ENCODE measurements around the gene THAP10.

Gene THAP10

DNA sequence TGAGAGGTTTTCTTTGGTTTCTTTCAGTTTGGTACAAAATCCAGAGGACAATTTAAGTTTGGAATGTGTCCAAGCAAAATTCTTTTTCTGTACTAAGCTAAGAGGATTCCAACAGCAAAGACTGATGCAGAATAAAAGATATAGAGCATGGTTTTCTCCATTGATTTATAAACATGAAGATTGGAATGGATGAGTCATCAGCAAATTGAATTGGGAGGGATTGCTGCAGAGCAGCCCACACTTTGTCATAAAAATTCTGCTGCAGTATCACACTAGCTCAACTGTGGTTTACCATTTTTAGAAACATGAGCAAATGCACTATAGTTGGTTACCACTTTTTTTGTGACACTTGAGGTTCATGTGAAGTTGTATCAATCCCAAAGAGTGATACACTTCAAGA lies 22.2 kb downstream of the THAP10 start:
- TF ChIP-seq, protein P1, sequence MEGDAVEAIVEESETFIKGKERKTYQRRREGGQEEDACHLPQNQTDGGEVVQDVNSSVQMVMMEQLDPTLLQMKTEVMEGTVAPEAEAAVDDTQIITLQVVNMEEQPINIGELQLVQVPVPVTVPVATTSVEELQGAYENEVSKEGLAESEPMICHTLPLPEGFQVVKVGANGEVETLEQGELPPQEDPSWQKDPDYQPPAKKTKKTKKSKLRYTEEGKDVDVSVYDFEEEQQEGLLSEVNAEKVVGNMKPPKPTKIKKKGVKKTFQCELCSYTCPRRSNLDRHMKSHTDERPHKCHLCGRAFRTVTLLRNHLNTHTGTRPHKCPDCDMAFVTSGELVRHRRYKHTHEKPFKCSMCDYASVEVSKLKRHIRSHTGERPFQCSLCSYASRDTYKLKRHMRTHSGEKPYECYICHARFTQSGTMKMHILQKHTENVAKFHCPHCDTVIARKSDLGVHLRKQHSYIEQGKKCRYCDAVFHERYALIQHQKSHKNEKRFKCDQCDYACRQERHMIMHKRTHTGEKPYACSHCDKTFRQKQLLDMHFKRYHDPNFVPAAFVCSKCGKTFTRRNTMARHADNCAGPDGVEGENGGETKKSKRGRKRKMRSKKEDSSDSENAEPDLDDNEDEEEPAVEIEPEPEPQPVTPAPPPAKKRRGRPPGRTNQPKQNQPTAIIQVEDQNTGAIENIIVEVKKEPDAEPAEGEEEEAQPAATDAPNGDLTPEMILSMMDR (IDR thresholded peaks at IDR 0.05; ENCODE audit: low read depth, low read length, missing control alignments): no peak
- no peak overlapping the region for H3K4me3 ChIP-seq (replicated peaks; ENCODE audit: low read depth, low read length)
- no peak for DNase-seq (ENCODE audit: extremely low read depth, low read depth)

DNA sequence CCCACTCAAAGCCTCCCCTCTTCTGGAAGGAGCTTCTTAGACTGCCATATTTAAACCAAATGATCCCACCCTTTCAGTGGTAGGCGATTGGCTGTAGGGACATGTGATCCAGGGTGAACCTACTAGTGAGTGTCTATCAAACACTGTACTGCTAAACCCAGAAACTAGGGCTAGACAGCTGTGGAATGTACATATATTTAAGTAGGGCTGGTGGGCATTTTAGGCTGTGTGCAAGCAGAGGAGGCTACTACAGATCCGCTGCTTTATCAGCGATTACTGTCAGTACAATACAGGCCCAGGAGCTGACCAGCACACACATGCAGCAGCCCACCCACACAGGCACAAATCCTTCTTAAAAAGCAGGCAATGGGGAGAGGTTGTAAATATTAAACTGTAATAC lies 22.9 kb downstream of the THAP10 start:
- TF ChIP-seq, protein P1 (IDR thresholded peaks at IDR 0.05; ENCODE audit: low read depth, low read length, missing control alignments): no peak
- DNase-seq (ENCODE audit: extremely low read depth, low read depth): no peak
- H3K4me3 ChIP-seq (replicated peaks; ENCODE audit: low read depth, low read length): no peak overlapping the region

DNA sequence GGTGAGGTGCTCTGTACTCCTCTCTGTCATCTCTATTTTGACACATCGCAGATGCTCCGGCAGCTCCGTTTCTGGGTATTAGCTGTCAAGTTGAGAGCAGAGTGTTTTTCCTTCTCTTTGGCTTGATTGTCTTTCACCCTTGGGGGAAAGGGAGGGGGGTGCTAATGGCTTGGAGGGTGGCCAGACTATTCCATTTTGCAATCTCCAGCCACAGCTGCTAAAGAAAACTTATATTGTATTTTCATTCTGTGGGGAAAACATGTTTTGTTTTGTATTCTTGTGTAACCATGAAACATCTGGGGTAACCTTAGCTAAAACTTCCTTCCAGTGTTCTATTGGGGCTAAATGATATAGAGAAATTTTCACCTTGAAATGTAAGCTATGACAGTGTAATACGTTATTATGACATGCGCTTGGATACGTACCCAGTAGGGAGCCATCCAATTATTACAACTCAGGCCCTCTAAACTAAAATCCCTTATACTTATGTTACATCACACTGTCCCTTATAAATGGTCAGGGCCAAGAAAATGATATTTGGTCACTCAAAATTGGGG lies 24.2 kb downstream of the THAP10 start:
- DNase-seq (ENCODE audit: extremely low read depth, low read depth): no peak
- TF ChIP-seq, protein P1 (IDR thresholded peaks at IDR 0.05; ENCODE audit: low read depth, low read length, missing control alignments): no peak
- no peak overlapping the region for H3K4me3 ChIP-seq (replicated peaks; ENCODE audit: low read depth, low read length)

DNA sequence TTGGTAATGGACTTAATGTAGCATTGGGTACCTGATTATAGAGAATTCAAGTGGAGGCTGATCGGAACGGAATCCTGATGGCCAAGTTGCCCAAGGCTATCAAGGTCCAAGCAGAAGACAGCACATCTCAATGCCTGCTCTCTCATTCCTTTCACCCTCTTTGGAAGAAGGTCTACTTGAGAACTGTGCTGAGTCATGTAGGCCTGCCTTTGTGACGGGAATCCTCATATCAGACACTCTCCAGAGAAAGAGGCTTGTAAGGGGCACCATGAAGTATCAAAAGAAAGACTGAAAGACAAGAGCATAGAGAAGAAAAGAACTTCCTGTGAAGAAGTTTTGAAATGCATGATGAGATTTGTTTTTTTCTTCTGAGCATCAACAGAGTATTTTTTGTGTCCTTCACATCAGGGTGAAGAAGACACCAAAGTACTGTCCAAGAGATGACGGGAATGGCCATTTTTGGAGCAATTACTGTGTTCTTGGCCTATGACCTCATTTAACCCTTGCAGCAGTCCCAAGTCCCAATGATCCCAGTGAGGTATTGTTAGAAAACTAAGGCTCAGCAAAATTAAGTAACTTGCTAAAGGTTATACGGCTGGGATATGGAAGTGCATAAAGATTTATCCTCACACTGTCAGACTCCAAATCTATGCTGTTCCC lies 25.1 kb downstream of the THAP10 start:
- no peak overlapping the region for H3K4me3 ChIP-seq (replicated peaks; ENCODE audit: low read depth, low read length)
- TF ChIP-seq, protein P1 (IDR thresholded peaks at IDR 0.05; ENCODE audit: low read depth, low read length, missing control alignments): no peak
- no peak for DNase-seq (ENCODE audit: extremely low read depth, low read depth)

DNA sequence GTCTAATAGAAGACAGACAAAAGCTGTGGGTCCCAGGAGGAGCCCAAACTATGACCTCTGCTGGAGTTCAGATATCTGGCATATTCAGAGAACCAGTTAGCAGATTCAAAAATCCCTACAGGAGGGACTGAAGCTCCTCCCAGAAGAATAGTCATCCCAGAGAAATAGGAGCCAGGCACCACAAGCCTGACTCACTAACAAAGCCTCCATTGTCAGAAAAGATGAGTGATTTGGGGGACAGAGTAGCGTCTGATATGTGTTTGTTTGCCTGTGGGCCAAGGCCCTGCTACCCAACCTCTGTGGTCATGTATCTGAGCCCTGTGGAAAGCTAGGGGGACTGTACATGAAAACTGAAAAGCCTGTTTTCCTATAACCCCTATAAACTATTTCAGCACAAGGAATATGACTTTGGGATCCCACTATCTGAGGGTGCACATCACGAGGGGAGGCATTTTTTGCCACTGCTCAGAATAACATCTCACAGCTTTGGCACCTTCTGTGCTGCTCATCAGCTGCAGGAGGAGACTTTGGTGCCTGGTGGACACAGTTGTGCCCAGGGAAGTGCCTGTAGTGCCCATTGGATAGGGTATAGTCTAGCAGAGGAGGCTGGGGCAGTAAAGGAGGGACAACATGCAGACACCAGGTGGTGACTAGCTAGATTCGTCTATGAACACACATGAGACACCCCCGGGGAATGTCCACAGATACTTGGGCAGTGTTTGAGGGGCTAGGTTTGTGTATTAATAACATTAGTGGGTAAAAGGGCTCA lies 28.6 kb downstream of the THAP10 start:
- no peak for DNase-seq (ENCODE audit: extremely low read depth, low read depth)
- H3K4me3 ChIP-seq (replicated peaks; ENCODE audit: low read depth, low read length): no peak overlapping the region
- TF ChIP-seq, protein P1 (IDR thresholded peaks at IDR 0.05; ENCODE audit: low read depth, low read length, missing control alignments): no peak

DNA sequence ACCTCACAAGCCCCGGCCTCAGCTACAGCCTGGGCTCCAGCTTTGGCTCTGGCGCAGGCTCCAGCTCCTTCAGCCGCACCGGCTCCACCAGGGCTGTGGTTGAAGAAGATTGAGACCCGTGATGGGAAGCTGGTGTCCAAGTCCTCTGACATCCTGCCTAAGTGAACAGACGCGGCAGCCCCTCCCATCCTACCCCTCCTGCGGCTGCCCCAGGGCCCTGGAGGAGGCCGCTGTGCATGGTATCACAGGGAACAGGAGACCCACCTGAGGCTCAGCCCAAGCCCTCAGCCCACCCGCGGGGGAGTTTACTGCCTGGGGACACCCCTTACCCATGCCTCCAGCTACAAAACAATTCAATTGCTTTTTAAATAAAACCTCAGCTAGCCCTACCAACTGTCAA lies 32.2 kb downstream of the THAP10 start:
- no peak for DNase-seq (ENCODE audit: extremely low read depth, low read depth)
- H3K4me3 ChIP-seq (replicated peaks; ENCODE audit: low read depth, low read length): no peak overlapping the region
- TF ChIP-seq, protein P1 (IDR thresholded peaks at IDR 0.05; ENCODE audit: low read depth, low read length, missing control alignments): no peak
